ENCODE measurements around the gene ECEL1.

DNA sequence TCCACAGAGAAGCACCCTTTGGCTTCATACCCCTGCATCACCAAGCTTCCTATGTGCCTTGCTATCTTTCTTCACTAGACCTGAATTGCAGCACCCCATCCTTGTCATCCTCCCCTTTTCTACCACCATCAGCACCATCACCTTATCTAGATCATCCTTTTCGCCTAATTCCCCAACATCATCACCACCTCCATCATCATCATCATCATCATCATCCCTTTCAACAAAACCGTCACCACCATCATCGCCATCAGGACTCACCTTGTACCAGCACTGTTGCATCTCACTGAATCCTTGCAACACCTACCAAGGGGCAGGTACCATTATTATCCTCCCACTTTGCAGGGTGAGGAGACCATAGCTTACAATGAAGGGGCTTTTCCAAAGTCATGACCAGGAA lies 10.8 kb upstream of the ECEL1 start:
- TF ChIP-seq CTCF (IDR thresholded peaks at IDR 0.05) (no peak), FOXJ3 (CRISPR knock-in tag; IDR thresholded peaks at IDR 0.05; ENCODE audit: borderline replicate concordance) (no peak), IRF2 (CRISPR knock-in tag; IDR thresholded peaks at IDR 0.05; ENCODE audit: borderline replicate concordance, low read depth) (no peak), SP1 (CRISPR knock-in tag; conservative IDR thresholded peaks at IDR 0.05) (no peak), MAX (CRISPR knock-in tag; IDR thresholded peaks at IDR 0.05) (no peak), ZBTB21 (CRISPR knock-in tag; IDR thresholded peaks at IDR 0.05; ENCODE audit: borderline replicate concordance) (no peak), CBFB (CRISPR knock-in tag; IDR thresholded peaks at IDR 0.05; ENCODE audit: low read depth) (no peak)
- TF ChIP-seq, protein P1, sequence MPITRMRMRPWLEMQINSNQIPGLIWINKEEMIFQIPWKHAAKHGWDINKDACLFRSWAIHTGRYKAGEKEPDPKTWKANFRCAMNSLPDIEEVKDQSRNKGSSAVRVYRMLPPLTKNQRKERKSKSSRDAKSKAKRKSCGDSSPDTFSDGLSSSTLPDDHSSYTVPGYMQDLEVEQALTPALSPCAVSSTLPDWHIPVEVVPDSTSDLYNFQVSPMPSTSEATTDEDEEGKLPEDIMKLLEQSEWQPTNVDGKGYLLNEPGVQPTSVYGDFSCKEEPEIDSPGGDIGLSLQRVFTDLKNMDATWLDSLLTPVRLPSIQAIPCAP (CRISPR knock-in tag; IDR thresholded peaks at IDR 0.05), result no peak
